CD14-positive monocyte (primary cell): ENCODE results near the gene SMARCB1. TPM values are rescaled to one million over a fixed set of nuclear protein-coding genes. Genes with fewer than 3 reads are reported as not detected.

Experiments used
- DNase-seq, 3 donors: peaks; one replicate each; pipeline ENCODE4 v3.0.0-alpha.2; 2011 to 2022
- H2AFZ ChIP-seq: 2 replicates; pipeline ENCODE4 v1.6.0; 2012; ENCODE audit warnings: mild to moderate bottlenecking, low read depth, low read length, inconsistent platforms; ENCODE audit not compliant: insufficient read depth, poor library complexity, severe bottlenecking
- H3K27ac ChIP-seq, 2 donors: 1 replicate in 1 of 2; 2 replicates in 1 of 2; pipeline ENCODE4 v1.5.1; 2012 to 2013; ENCODE audit warnings: low read length in 2 of 2, control low read depth in 1 of 2, inconsistent platforms in 1 of 2, low read depth in 1 of 2, mild to moderate bottlenecking in 1 of 2
- H3K27me3 ChIP-seq, 2 donors: one replicate each; pipeline versions ENCODE4 v1.6.0 to v1.6.1; 2011 to 2013; ENCODE audit warnings: low read length in 2 of 2; ENCODE audit not compliant: control insufficient read depth in 2 of 2, insufficient read depth in 2 of 2
- H3K36me3 ChIP-seq, 2 donors: replicated peaks in 1 of 2; 1 replicate in 1 of 2; 2 replicates in 1 of 2; pipeline versions ENCODE4 v1.5.1 to v1.6.1; 2012 to 2013; ENCODE audit warnings: low read length in 2 of 2, control low read depth in 1 of 2, inconsistent platforms in 1 of 2, mild to moderate bottlenecking in 1 of 2; ENCODE audit not compliant: insufficient read depth in 2 of 2, control insufficient read depth in 1 of 2
- H3K4me1 ChIP-seq, 2 donors: 1 replicate in 1 of 2; 2 replicates in 1 of 2; pipeline versions ENCODE4 v1.5.1 to v1.6.1; 2012 to 2013; ENCODE audit warnings: low read length in 2 of 2, control low read depth in 1 of 2, inconsistent platforms in 1 of 2, mild to moderate bottlenecking in 1 of 2, moderate library complexity in 1 of 2; ENCODE audit not compliant: insufficient read depth in 2 of 2, control insufficient read depth in 1 of 2
- H3K4me2 ChIP-seq: replicated peaks from 2 replicates; pipeline ENCODE3; 2012; ENCODE audit warnings: low read length, moderate library complexity, mild to moderate bottlenecking; ENCODE audit not compliant: poor library complexity, severe bottlenecking; ENCODE audit errors: extremely low read depth
- H3K4me3 ChIP-seq, 3 experiments: fragments of 200-600 bp in 1 of 3; sonication (generic) in 1 of 3; replicated peaks in 1 of 3; 1 replicate in 2 of 3; 2 replicates in 1 of 3; pipeline ENCODE4 v1.5.1; 2011 to 2013; ENCODE audit warnings: low read length in 3 of 3, mild to moderate bottlenecking in 3 of 3, control low read depth in 2 of 3, low read depth in 2 of 3, inconsistent platforms in 1 of 3, moderate library complexity in 1 of 3
- H3K79me2 ChIP-seq: 2 replicates; pipeline ENCODE4 v1.6.0; 2012; ENCODE audit warnings: mild to moderate bottlenecking, control low read depth, inconsistent platforms, low read length, moderate library complexity; ENCODE audit not compliant: insufficient read depth
- H3K9ac ChIP-seq: 2 replicates; pipeline ENCODE4 v1.6.0; 2017; ENCODE audit warnings: low read length, mild to moderate bottlenecking; ENCODE audit not compliant: insufficient read depth, poor library complexity, severe bottlenecking
- H3K9me3 ChIP-seq, 2 donors: replicated peaks in 1 of 2; 1 replicate in 1 of 2; 2 replicates in 1 of 2; pipeline versions ENCODE4 v1.5.1 to v1.6.1; 2012 to 2013; ENCODE audit warnings: low read length in 2 of 2, control low read depth in 1 of 2; ENCODE audit not compliant: control insufficient read depth in 1 of 2, insufficient read depth in 1 of 2
- H4K20me1 ChIP-seq: 2 replicates; pipeline ENCODE4 v1.6.0; 2012; ENCODE audit warnings: mild to moderate bottlenecking, low read length, control low read depth, moderate library complexity; ENCODE audit not compliant: insufficient read depth
- H3K27ac Mint-ChIP-seq, 7 donors: one replicate each; pipeline ENCODE4 v1.8.0; 2020; ENCODE audit warnings: mild to moderate bottlenecking in 7 of 7, mixed read lengths in 7 of 7, moderate library complexity in 6 of 7, inconsistent platforms in 2 of 7
- H3K27me3 Mint-ChIP-seq, 3 donors: one replicate each; pipeline ENCODE4 v1.8.0; 2021 to 2022; ENCODE audit warnings: low read depth in 3 of 3, mild to moderate bottlenecking in 3 of 3, mixed read lengths in 3 of 3, moderate library complexity in 3 of 3, inconsistent platforms in 1 of 3
- H3K36me3 Mint-ChIP-seq, 2 donors: one replicate each; pipeline ENCODE4 v1.8.0; 2020; ENCODE audit warnings: mixed read lengths in 2 of 2, inconsistent platforms in 1 of 2, mild to moderate bottlenecking in 1 of 2
- H3K4me1 Mint-ChIP-seq: one replicate; pipeline ENCODE4 v1.8.0; 2020; ENCODE audit warnings: mild to moderate bottlenecking, mixed read lengths
- H3K4me3 Mint-ChIP-seq, 2 donors: one replicate each; pipeline ENCODE4 v1.8.0; 2020; ENCODE audit warnings: mild to moderate bottlenecking in 2 of 2, mixed read lengths in 2 of 2, moderate library complexity in 1 of 2
- H3K9me3 Mint-ChIP-seq, 7 donors: one replicate each; pipeline ENCODE4 v1.8.0; 2020 to 2022; ENCODE audit warnings: mixed read lengths in 7 of 7, mild to moderate bottlenecking in 6 of 7, moderate library complexity in 6 of 7, inconsistent platforms in 2 of 7
- WGBS: methylation state at CpG from one replicate; pipeline ENCODE4 v1.1.5; 2013; ENCODE audit warnings: missing lambda C conversion rate; ENCODE audit not compliant: insufficient coverage; 5-methylcytosine and 5-hydroxymethylcytosine counted together
- intact Hi-C, 2 donors: fragments of 100-400 bp; cut with micrococcal nuclease; formaldehyde crosslinking; loops; one replicate each; pipeline versions ENCODE4 v1.15.0 to v1.15.1; 2023
- polyA plus RNA-seq, 3 donors: library from polyadenylated mRNA; depleted of rRNA in 1 of 3; unstranded in 2 of 3; stranded (reverse) in 1 of 3; fragments of 300-500 nt in 2 of 3; fragments of >200 nt in 1 of 3; fragmentation: Illumina TruSeq in 2 of 3; gene quantifications; 1 replicate in 2 of 3; 2 replicates in 1 of 3; pipeline ENCODE4 v1.2.3, GENCODE V29; 2012 to 2021
- TF ChIP-seq, protein P1 (sequence below): fragments of 200-600 bp; IDR thresholded peaks from one replicate; pipeline ENCODE4 v1.8.0; 2022; ENCODE audit warnings: antibody characterized with exemption, mild to moderate bottlenecking

Gene SMARCB1
- polyA plus RNA-seq, 3 donors, result 30.3 to 71.8 (median 31.5) TPM

DNA sequence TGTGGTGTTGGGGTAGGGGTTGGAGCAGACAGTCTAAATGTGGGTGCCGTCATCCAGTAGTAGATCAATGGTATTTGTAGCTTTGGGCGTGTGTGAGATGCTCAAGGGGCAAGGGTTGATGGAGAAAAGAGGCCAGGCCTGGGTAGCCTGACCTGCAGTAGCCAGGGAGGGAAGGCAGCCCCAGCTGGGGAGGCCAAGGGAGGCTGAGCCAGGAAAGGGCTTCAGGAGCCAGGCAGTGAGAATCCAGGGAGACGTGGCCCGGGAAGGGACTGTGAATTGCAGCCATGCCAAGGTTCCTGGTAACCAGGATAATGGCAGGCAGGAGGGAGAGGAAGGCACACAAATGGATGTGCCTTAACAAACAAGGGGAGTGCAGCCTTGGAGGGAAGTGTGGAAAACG is 54.5 kb downstream of the SMARCB1 start:
- Histone ChIP-seq H3K4me3 (no peak overlapping the region), H3K27ac (no peak overlapping the region), H3K79me2 (no peaks in the 10 kb centered on the region), H3K27me3 (no peaks in the 10 kb centered on the region), H3K4me1 (peaks cover 25 to 27% of the 10 kb centered on the region in 2 donors), H3K9me3 (no peaks in the 10 kb centered on the region), H3K9ac (no peak overlapping the region), H2AFZ (no peak overlapping the region), H3K4me2 (no peak overlapping the region), H3K36me3 (peaks cover 1 to 5% of the 10 kb centered on the region in 2 donors), H4K20me1 (peaks cover 4% of the 10 kb centered on the region)
- H3K36me3 Mint-ChIP-seq, result peaks cover 3 to 6% of the 10 kb centered on the region in 2 donors
- intact Hi-C loops, result no loop called here
- no peak for DNase-seq
- TF ChIP-seq, protein P1, sequence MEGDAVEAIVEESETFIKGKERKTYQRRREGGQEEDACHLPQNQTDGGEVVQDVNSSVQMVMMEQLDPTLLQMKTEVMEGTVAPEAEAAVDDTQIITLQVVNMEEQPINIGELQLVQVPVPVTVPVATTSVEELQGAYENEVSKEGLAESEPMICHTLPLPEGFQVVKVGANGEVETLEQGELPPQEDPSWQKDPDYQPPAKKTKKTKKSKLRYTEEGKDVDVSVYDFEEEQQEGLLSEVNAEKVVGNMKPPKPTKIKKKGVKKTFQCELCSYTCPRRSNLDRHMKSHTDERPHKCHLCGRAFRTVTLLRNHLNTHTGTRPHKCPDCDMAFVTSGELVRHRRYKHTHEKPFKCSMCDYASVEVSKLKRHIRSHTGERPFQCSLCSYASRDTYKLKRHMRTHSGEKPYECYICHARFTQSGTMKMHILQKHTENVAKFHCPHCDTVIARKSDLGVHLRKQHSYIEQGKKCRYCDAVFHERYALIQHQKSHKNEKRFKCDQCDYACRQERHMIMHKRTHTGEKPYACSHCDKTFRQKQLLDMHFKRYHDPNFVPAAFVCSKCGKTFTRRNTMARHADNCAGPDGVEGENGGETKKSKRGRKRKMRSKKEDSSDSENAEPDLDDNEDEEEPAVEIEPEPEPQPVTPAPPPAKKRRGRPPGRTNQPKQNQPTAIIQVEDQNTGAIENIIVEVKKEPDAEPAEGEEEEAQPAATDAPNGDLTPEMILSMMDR, result no peak
- peaks cover 34% of the 10 kb centered on the region for H3K4me1 Mint-ChIP-seq
- H3K9me3 Mint-ChIP-seq, result no peaks in the 10 kb centered on the region
- no peak overlapping the region for H3K4me3 Mint-ChIP-seq
- peaks cover 3 to 8% (median 4%) of the 10 kb centered on the region in 3 donors for H3K27me3 Mint-ChIP-seq
- 88% methylated on average over 5 of the region's 5 CpGs for WGBS
- H3K27ac Mint-ChIP-seq, result peak overlapping the region in 1 of 7 donors; percentile 40

GRCh38 chr22:23841736-23842445 is 55.1 kb downstream of the SMARCB1 start:
- Histone ChIP-seq H3K36me3 (no peaks in the 10 kb centered on the region), H3K4me3 (no peak overlapping the region), H3K4me1 (peaks cover 25 to 27% of the 10 kb centered on the region in 2 donors), H3K9ac (no peak overlapping the region), H2AFZ (no peak overlapping the region), H4K20me1 (peaks cover 3% of the 10 kb centered on the region), H3K27ac (no peak overlapping the region), H3K27me3 (no peaks in the 10 kb centered on the region), H3K9me3 (no peaks in the 10 kb centered on the region), H3K79me2 (no peaks in the 10 kb centered on the region), H3K4me2 (no peak overlapping the region)
- Mint-ChIP-seq H3K36me3 (no peaks in the 10 kb centered on the region), H3K9me3 (no peaks in the 10 kb centered on the region), H3K4me1 (peaks cover 34% of the 10 kb centered on the region), H3K4me3 (no peak overlapping the region), H3K27ac (no peak overlapping the region), H3K27me3 (peaks cover 3 to 8% (median 4%) of the 10 kb centered on the region in 3 donors)
- intact Hi-C loops, result no loop called here
- TF ChIP-seq, protein P1, result no peak
- DNase-seq, result no peak
- 90% methylated on average over 15 of the region's 20 CpGs for WGBS
